ENCODE results near the gene TMEM132A. TPM values are rescaled to one million over a fixed set of nuclear protein-coding genes. Genes with fewer than 3 reads are reported as not detected.

TMEM132A gene
- 14.6 TPM for total RNA-seq

- Histone ChIP-seq H3K9me3 (ENCODE audit: control insufficient read depth in 3 of 3, low read length in 3 of 3) (no peaks in the 10 kb centered on the region), H3K27ac (ENCODE audit: low read depth, low read length) (no peak within 1 kb of the TSS), H3K27me3 (ENCODE audit: control insufficient read depth in 3 of 3, insufficient read depth in 3 of 3, low read length in 3 of 3) (peaks cover 16 to 32% (median 31%) of the 10 kb centered on the region in 3 donors), H3K4me1 (ENCODE audit: control insufficient read depth in 3 of 3, insufficient read depth in 3 of 3, low read length in 3 of 3) (peaks cover 19 to 37% (median 25%) of the 10 kb centered on the region in 3 donors), H3K4me3 (ENCODE audit: low read length in 3 of 3) (peak within 1 kb of the TSS; percentile 43 to 63 (median 54)), H3K9ac (ENCODE audit: low read depth in 1 of 3, low read length in 3 of 3) (peak within 1 kb of the TSS in 1 of 3 donors; percentile 70), H3K36me3 (ENCODE audit: control insufficient read depth in 3 of 3, insufficient read depth in 3 of 3, low read length in 3 of 3) (peaks cover 33 to 38% (median 34%) of the 10 kb centered on the region in 3 donors)
These were observed at the start of gene TMEM132A for GRCh38 chr11:60924110-60924905. Gene TMEM132A (plus strand): TSS chr11:60924460. CDS start chr11:60924634, 174 bp downstream.

- peaks cover 65 to 68% (median 67%) of the 10 kb centered on the region in 3 donors for H3K4me1 ChIP-seq (ENCODE audit: control insufficient read depth in 3 of 3, insufficient read depth in 3 of 3, low read length in 3 of 3)
- peaks cover 3 to 8% (median 3%) of the 10 kb centered on the region in 3 donors for H3K36me3 ChIP-seq (ENCODE audit: control insufficient read depth in 3 of 3, insufficient read depth in 3 of 3, low read length in 3 of 3)
- peaks cover 0 to 2% (median 0%) of the 10 kb centered on the region in 3 donors for H3K27me3 ChIP-seq (ENCODE audit: control insufficient read depth in 3 of 3, insufficient read depth in 3 of 3, low read length in 3 of 3)
- H3K9ac ChIP-seq (ENCODE audit: low read depth in 1 of 3, low read length in 3 of 3) = no peak overlapping the region
- no peak overlapping the region for H3K4me3 ChIP-seq (ENCODE audit: low read length in 3 of 3)
- H3K9me3 ChIP-seq (ENCODE audit: control insufficient read depth in 3 of 3, low read length in 3 of 3) = no peaks in the 10 kb centered on the region
- H3K27ac ChIP-seq (ENCODE audit: low read depth, low read length) = no peak overlapping the region
These were observed 48.7 kb upstream of the TMEM132A start for GRCh38 chr11:60875366-60876167.

GRCh38 chr11:60876168-60876485 lies 48.1 kb upstream of the TMEM132A start:
- Histone ChIP-seq H3K27ac (ENCODE audit: low read depth, low read length) (peak overlapping the region; percentile 6), H3K4me1 (ENCODE audit: control insufficient read depth in 3 of 3, insufficient read depth in 3 of 3, low read length in 3 of 3) (peaks cover 62 to 67% (median 64%) of the 10 kb centered on the region in 3 donors)

GRCh38 chr11:60878245-60879101 lies 45.8 kb upstream of the TMEM132A start:
- H3K9me3 ChIP-seq (ENCODE audit: control insufficient read depth in 3 of 3, low read length in 3 of 3) = no peaks in the 10 kb centered on the region
- H3K9ac ChIP-seq (ENCODE audit: low read depth in 1 of 3, low read length in 3 of 3) = peak overlapping the region in 1 of 3 donors; percentile 54
- no peaks in the 10 kb centered on the region for H3K27me3 ChIP-seq (ENCODE audit: control insufficient read depth in 3 of 3, insufficient read depth in 3 of 3, low read length in 3 of 3)
- H3K36me3 ChIP-seq (ENCODE audit: control insufficient read depth in 3 of 3, insufficient read depth in 3 of 3, low read length in 3 of 3) = peaks cover 3 to 14% (median 5%) of the 10 kb centered on the region in 3 donors
- H3K4me1 ChIP-seq (ENCODE audit: control insufficient read depth in 3 of 3, insufficient read depth in 3 of 3, low read length in 3 of 3) = peaks cover 39 to 50% (median 42%) of the 10 kb centered on the region in 3 donors
- H3K4me3 ChIP-seq (ENCODE audit: low read length in 3 of 3) = no peak overlapping the region
- H3K27ac ChIP-seq (ENCODE audit: low read depth, low read length) = peak overlapping the region; percentile 67

More at GRCh38 chr11:60876168-60876485, 48.1 kb upstream of the TMEM132A start:
- Histone ChIP-seq H3K4me3 (ENCODE audit: low read length in 3 of 3) (no peak overlapping the region), H3K9me3 (ENCODE audit: control insufficient read depth in 3 of 3, low read length in 3 of 3) (no peaks in the 10 kb centered on the region), H3K9ac (ENCODE audit: low read depth in 1 of 3, low read length in 3 of 3) (no peak overlapping the region), H3K27me3 (ENCODE audit: control insufficient read depth in 3 of 3, insufficient read depth in 3 of 3, low read length in 3 of 3) (peaks cover 0 to under 1% (median 0%) of the 10 kb centered on the region in 3 donors), H3K36me3 (ENCODE audit: control insufficient read depth in 3 of 3, insufficient read depth in 3 of 3, low read length in 3 of 3) (peaks cover 3 to 14% (median 5%) of the 10 kb centered on the region in 3 donors)

- Histone ChIP-seq H3K27me3 (ENCODE audit: control insufficient read depth in 3 of 3, insufficient read depth in 3 of 3, low read length in 3 of 3) (no peaks in the 10 kb centered on the region), H3K4me3 (ENCODE audit: low read length in 3 of 3) (no peak overlapping the region), H3K36me3 (ENCODE audit: control insufficient read depth in 3 of 3, insufficient read depth in 3 of 3, low read length in 3 of 3) (peaks cover 3 to 14% (median 5%) of the 10 kb centered on the region in 3 donors), H3K27ac (ENCODE audit: low read depth, low read length) (peak overlapping the region; percentile 4), H3K4me1 (ENCODE audit: control insufficient read depth in 3 of 3, insufficient read depth in 3 of 3, low read length in 3 of 3) (peaks cover 32 to 44% (median 36%) of the 10 kb centered on the region in 3 donors), H3K9me3 (ENCODE audit: control insufficient read depth in 3 of 3, low read length in 3 of 3) (no peaks in the 10 kb centered on the region), H3K9ac (ENCODE audit: low read depth in 1 of 3, low read length in 3 of 3) (peak overlapping the region in 1 of 3 donors; percentile 28)
These were observed 45.2 kb upstream of the TMEM132A start for GRCh38 chr11:60879104-60879503.

GRCh38 chr11:60879971-60880588 lies 44.2 kb upstream of the TMEM132A start:
- Histone ChIP-seq H3K9me3 (ENCODE audit: control insufficient read depth in 3 of 3, low read length in 3 of 3) (no peaks in the 10 kb centered on the region), H3K4me3 (ENCODE audit: low read length in 3 of 3) (no peak overlapping the region), H3K9ac (ENCODE audit: low read depth in 1 of 3, low read length in 3 of 3) (no peak overlapping the region), H3K27ac (ENCODE audit: low read depth, low read length) (no peak overlapping the region), H3K36me3 (ENCODE audit: control insufficient read depth in 3 of 3, insufficient read depth in 3 of 3, low read length in 3 of 3) (peaks cover 3 to 14% (median 5%) of the 10 kb centered on the region in 3 donors), H3K27me3 (ENCODE audit: control insufficient read depth in 3 of 3, insufficient read depth in 3 of 3, low read length in 3 of 3) (no peaks in the 10 kb centered on the region), H3K4me1 (ENCODE audit: control insufficient read depth in 3 of 3, insufficient read depth in 3 of 3, low read length in 3 of 3) (peaks cover 24 to 36% (median 26%) of the 10 kb centered on the region in 3 donors)

- H3K4me1 ChIP-seq (ENCODE audit: control insufficient read depth in 3 of 3, insufficient read depth in 3 of 3, low read length in 3 of 3) = peaks cover 22 to 33% (median 23%) of the 10 kb centered on the region in 3 donors
- H3K9me3 ChIP-seq (ENCODE audit: control insufficient read depth in 3 of 3, low read length in 3 of 3) = no peaks in the 10 kb centered on the region
- H3K27ac ChIP-seq (ENCODE audit: low read depth, low read length) = no peak overlapping the region
- H3K27me3 ChIP-seq (ENCODE audit: control insufficient read depth in 3 of 3, insufficient read depth in 3 of 3, low read length in 3 of 3) = no peaks in the 10 kb centered on the region
- H3K36me3 ChIP-seq (ENCODE audit: control insufficient read depth in 3 of 3, insufficient read depth in 3 of 3, low read length in 3 of 3) = peaks cover 3 to 14% (median 5%) of the 10 kb centered on the region in 3 donors
- no peak overlapping the region for H3K9ac ChIP-seq (ENCODE audit: low read depth in 1 of 3, low read length in 3 of 3)
- no peak overlapping the region for H3K4me3 ChIP-seq (ENCODE audit: low read length in 3 of 3)
These were observed 43.5 kb upstream of the TMEM132A start for GRCh38 chr11:60880643-60881282.

GRCh38 chr11:60887556-60887955 lies 36.7 kb upstream of the TMEM132A start:
- H3K4me3 ChIP-seq (ENCODE audit: low read length in 3 of 3) = no peak overlapping the region
- peaks cover 0 to 7% (median 6%) of the 10 kb centered on the region in 3 donors for H3K4me1 ChIP-seq (ENCODE audit: control insufficient read depth in 3 of 3, insufficient read depth in 3 of 3, low read length in 3 of 3)
- peaks cover 6 to 23% (median 9%) of the 10 kb centered on the region in 3 donors for H3K36me3 ChIP-seq (ENCODE audit: control insufficient read depth in 3 of 3, insufficient read depth in 3 of 3, low read length in 3 of 3)
- H3K27me3 ChIP-seq (ENCODE audit: control insufficient read depth in 3 of 3, insufficient read depth in 3 of 3, low read length in 3 of 3) = no peaks in the 10 kb centered on the region
- no peaks in the 10 kb centered on the region for H3K9me3 ChIP-seq (ENCODE audit: control insufficient read depth in 3 of 3, low read length in 3 of 3)
- H3K27ac ChIP-seq (ENCODE audit: low read depth, low read length) = no peak overlapping the region
- no peak overlapping the region for H3K9ac ChIP-seq (ENCODE audit: low read depth in 1 of 3, low read length in 3 of 3)
